Measurements from ENCODE around the gene ST3GAL4. TPM values are rescaled to one million over a fixed set of nuclear protein-coding genes. Genes with fewer than 3 reads are reported as not detected.

Gene ST3GAL4
- total RNA-seq, 4 donors from 2014 or later = 13.2 to 59.3 (median 41.9) TPM

DNA sequence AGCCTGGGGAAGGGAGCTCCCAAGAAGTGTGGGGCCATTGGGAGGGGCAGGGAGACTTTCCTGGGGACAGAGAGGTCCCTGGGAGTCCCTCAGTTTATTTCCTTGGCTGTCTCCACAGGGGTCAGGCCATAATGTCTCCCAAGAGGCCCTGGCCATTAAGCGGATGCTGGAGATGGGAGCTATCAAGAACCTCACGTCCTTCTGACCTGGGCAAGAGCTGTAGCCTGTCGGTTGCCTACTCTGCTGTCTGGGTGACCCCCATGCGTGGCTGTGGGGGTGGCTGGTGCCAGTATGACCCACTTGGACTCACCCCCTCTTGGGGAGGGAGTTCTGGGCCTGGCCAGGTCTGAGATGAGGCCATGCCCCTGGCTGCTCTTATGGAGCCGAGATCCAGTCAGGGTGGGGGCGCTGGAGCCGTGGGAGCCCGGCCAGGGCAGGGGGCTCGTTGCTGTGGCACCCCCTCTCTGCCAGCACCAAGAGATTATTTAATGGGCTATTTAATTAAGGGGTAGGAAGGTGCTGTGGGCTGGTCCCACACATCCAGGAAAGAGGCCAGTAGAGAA lies 58.4 kb downstream of the ST3GAL4 start:
- TF ChIP-seq, protein P1, sequence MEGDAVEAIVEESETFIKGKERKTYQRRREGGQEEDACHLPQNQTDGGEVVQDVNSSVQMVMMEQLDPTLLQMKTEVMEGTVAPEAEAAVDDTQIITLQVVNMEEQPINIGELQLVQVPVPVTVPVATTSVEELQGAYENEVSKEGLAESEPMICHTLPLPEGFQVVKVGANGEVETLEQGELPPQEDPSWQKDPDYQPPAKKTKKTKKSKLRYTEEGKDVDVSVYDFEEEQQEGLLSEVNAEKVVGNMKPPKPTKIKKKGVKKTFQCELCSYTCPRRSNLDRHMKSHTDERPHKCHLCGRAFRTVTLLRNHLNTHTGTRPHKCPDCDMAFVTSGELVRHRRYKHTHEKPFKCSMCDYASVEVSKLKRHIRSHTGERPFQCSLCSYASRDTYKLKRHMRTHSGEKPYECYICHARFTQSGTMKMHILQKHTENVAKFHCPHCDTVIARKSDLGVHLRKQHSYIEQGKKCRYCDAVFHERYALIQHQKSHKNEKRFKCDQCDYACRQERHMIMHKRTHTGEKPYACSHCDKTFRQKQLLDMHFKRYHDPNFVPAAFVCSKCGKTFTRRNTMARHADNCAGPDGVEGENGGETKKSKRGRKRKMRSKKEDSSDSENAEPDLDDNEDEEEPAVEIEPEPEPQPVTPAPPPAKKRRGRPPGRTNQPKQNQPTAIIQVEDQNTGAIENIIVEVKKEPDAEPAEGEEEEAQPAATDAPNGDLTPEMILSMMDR (IDR thresholded peaks at IDR 0.05) = no peak
- DNase-seq (ENCODE audit: low spot score) (no peak), ATAC-seq (ENCODE audit: low FRiP score) (no peak)

DNA sequence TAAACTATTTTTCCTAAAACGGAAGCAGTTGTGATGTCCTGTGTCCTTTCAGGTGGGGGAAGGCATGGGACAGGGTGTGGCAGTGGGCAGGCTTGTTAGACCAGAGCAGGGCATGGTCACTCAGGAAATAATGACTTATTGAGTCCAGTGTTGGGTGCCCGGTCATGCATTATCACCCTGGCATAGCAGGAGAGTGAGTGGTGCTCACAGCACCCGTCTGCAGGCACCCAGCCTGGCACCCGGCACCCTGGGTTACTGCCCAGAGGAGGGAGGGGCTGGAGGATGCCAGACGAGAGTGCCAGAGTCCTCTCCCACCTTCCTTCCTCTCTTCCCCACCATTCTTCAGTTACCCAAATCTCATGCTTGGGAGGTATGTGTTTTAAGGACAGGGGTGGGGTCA lies 59.1 kb downstream of the ST3GAL4 start:
- ATAC-seq (ENCODE audit: low FRiP score) (no peak), DNase-seq (ENCODE audit: low spot score) (no peak)
- TF ChIP-seq, protein P1 (IDR thresholded peaks at IDR 0.05) = no peak

DNA sequence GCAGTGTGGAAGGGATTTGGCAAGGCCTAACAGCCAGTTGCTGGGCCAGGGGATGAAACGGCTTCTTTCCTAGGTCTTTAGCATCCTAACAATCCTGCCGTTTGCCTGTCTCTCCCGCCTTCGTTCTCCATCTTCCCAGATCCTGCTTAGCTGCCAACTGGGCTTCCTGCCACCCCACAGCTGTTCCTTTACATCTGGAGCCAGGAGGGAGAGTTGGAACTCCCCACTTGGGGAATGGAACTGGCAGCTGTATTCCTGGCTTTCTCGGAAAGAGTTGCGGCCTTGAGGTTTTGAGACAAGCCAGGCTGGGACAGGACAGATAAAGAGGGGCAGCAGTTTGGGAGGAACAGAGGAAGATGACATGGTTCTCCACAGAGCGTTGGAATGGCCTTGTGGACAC lies 59.6 kb downstream of the ST3GAL4 start:
- TF ChIP-seq, protein P1 (IDR thresholded peaks at IDR 0.05) = no peak
- DNase-seq (ENCODE audit: low spot score) = no peak
- ATAC-seq (ENCODE audit: low FRiP score) = peak; percentile 37

DNA sequence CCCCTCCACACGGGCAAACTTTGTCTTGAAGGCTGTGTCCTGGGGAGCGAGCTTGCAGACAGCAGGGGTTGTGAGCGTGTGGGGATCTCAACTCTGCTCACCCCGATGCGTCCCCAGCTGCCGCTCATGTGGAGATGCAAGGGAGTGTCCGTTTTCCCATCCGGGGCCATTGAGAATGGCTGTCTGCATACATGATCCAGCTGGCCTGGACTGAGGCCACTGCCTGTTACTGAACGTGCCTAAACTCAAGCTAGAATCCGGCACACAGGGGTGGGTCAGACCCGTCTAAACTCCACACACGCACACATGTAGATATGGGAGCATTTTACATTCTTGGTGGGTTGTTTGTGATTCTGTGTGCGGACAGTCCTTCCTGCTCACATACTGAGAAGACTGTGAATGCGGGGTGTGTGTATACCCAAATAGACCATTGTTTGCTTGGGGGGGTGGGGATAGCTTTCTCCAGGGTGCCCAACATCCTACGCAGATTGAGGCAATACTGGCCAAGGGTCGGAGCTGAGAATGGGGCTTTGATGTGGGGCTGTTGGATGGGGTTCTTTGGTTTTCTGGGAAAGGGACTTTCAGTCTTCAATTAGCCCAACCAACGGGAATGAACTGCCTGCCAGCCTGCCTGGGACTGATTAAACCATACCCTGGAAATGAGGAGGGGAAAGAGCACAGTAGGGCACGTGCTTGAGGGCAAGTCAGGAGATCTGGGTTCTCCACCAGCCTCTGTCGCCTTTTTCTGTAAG lies 60.4 kb downstream of the ST3GAL4 start:
- TF ChIP-seq, protein P1 (IDR thresholded peaks at IDR 0.05) = no peak
- peak; percentile 17 for ATAC-seq (ENCODE audit: low FRiP score)
- no peak for DNase-seq (ENCODE audit: low spot score)

DNA sequence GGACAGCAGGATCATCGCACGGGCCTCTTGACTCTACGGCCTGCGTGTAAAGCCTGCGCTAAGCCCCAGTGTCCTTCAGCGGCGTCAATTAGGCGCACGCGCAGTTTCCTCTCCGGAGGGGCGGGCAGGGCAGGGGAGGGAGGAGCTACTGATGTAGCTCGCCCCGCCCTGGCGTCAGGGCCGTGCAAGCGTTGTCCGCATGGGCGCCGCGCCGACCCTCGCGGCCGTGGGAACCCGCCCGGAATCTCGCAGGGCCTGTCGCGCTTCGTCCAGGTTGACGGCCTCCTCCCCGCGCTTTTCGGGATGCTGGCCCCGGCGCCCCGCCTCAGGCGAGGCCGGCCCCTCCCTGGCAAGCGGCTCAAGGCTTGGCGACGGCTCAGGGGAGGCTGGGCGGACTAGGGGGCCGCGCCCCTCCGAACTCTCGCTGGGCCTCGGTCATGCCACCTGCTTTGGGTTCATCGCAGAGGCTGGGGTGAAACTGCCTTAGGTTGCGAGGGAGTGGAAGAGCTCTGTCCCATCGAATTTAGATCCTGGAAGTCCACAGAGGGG lies 61.1 kb downstream of the ST3GAL4 start:
- peak; percentile 78 for ATAC-seq (ENCODE audit: low FRiP score)
- DNase-seq (ENCODE audit: low spot score) = peak; percentile 55
- TF ChIP-seq, protein P1 (IDR thresholded peaks at IDR 0.05) = no peak

DNA sequence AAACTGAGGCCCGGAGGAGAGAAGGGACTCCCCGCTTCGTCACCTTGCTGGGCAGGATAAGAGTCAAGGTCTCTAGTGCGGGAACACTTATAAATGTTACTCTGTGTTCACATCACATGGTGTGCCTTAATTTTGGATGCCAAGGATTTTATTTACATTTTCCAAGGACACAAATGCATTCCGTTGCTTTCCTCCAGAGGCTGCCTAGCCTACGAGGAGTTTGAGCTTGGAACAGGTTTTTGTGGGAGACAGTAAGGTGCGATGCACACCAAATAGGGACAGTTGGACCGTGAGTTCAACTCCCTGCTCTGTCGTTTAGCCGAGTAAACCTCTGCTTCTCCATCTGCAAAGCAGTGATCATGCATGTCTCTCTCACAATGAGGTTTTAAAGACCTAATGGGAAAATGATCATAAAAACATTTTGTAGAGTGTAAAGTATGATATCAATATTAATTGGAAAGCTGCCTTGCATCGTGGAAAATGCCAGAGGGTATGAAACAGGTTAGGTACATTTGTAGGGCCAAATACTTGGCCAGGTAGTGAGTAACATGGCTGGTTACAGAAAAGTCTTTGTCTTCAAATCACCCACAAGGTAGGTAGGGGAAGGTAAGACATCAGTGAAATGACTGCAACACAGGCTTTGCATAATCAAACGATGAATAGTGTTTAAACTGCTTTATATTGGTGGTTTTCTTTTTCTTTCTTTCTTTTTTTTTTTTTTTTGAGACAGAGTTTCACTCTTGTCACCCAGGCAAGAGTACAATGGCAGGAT lies 61.8 kb downstream of the ST3GAL4 start:
- TF ChIP-seq, protein P1 (IDR thresholded peaks at IDR 0.05) = no peak
- no peak for ATAC-seq (ENCODE audit: low FRiP score)

More for the DNA sequence above, 61.8 kb downstream of the ST3GAL4 start:
- DNase-seq (ENCODE audit: low spot score) = no peak
